Lower lobe of right lung (tissue), 2 donors: ENCODE measurements around the gene SDK1. TPM values are rescaled to one million over a fixed set of nuclear protein-coding genes. Genes with fewer than 3 reads are reported as not detected.

Source experiments
- ATAC-seq, 2 donors: fragments of 200-7000 bp; cut with Tn5 transposase; one replicate each; pipeline ENCODE4 v1.9.1; 2020 to 2022; ENCODE audit warnings: mild to moderate bottlenecking in 2 of 2, moderate library complexity in 2 of 2
- DNase-seq: peaks from one replicate; pipeline ENCODE4 v3.0.0-alpha.2; 2020
- H3K27ac ChIP-seq: fragments of 200-600 bp; one replicate; pipeline ENCODE4 v1.8.0; 2022
- H3K27me3 ChIP-seq: fragments of 200-600 bp; one replicate; pipeline ENCODE4 v1.8.0; 2022; ENCODE audit warnings: low read depth
- H3K36me3 ChIP-seq: fragments of 200-600 bp; one replicate; pipeline ENCODE4 v1.8.0; 2022; ENCODE audit warnings: mild to moderate bottlenecking
- H3K4me1 ChIP-seq: fragments of 200-600 bp; one replicate; pipeline ENCODE4 v1.8.0; 2022
- H3K4me3 ChIP-seq: fragments of 200-600 bp; one replicate; pipeline ENCODE4 v1.8.0; 2022; ENCODE audit warnings: mild to moderate bottlenecking
- H3K9me3 ChIP-seq: fragments of 200-600 bp; one replicate; pipeline ENCODE4 v1.8.0; 2022
- intact Hi-C: fragments of 100-400 bp; cut with DNase I; formaldehyde crosslinking; loops from one replicate; pipeline ENCODE4 v1.11.0; 2022
- total RNA-seq: library from RNA; stranded (reverse); fragmentation: NEBNext Ultra II Directional; extraction: Animal tissue kit (Norgen Biotek cat#: 25700); gene quantifications from one replicate; pipeline ENCODE4 v1.2.1, GENCODE V29; 2021
- TF ChIP-seq, protein P1 (sequence below): fragments of 200-600 bp; IDR thresholded peaks from one replicate; pipeline ENCODE4 v1.8.0; 2022; ENCODE audit warnings: antibody characterized with exemption, mild to moderate bottlenecking
- donor health status: DM: no; HTN: yes; CAD: no; lungs with severe emphysema.

SDK1 gene
- total RNA-seq, 1 donor from 2014 or later: 10.0 TPM

DNA sequence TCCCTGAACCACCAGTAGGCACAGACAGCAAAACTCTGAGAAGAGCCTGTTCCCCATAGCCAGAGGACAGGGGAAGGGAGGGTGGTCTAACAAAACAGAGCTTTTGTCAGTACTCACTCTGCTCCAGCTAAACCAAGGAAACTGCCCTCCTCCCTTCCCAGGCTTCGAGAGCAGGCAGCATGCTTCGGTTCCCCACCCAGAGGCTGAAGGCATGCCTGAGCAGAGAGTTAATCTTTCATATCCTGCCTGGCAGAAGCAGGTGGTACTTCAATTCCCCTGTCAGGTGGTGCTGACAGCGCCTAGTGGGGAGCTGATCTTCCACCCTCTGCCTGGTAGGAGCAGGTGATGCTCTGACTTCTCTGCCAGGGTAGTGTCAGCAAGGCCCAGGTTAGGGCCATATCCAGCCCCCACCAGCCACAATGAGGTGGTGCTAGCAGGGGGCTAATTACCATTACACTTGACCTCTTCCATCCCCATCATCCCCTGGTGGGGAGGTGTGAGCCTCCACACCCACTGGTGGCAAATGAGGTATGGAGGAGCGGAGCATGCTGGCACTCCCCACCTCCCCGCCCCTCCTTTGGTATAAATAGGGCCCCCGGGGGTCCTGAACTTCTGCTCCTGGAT is 35.1 kb downstream of the SDK1 start:
- Histone ChIP-seq H3K4me3 (no peak overlapping the region), H3K27me3 (no peaks in the 10 kb centered on the region), H3K36me3 (no peaks in the 10 kb centered on the region), H3K4me1 (no peaks in the 10 kb centered on the region), H3K9me3 (no peaks in the 10 kb centered on the region), H3K27ac (no peak overlapping the region)
- intact Hi-C loops: no loop called here
- DNase-seq: no peak
- no peak for ATAC-seq
- TF ChIP-seq, protein P1, sequence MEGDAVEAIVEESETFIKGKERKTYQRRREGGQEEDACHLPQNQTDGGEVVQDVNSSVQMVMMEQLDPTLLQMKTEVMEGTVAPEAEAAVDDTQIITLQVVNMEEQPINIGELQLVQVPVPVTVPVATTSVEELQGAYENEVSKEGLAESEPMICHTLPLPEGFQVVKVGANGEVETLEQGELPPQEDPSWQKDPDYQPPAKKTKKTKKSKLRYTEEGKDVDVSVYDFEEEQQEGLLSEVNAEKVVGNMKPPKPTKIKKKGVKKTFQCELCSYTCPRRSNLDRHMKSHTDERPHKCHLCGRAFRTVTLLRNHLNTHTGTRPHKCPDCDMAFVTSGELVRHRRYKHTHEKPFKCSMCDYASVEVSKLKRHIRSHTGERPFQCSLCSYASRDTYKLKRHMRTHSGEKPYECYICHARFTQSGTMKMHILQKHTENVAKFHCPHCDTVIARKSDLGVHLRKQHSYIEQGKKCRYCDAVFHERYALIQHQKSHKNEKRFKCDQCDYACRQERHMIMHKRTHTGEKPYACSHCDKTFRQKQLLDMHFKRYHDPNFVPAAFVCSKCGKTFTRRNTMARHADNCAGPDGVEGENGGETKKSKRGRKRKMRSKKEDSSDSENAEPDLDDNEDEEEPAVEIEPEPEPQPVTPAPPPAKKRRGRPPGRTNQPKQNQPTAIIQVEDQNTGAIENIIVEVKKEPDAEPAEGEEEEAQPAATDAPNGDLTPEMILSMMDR: no peak

DNA sequence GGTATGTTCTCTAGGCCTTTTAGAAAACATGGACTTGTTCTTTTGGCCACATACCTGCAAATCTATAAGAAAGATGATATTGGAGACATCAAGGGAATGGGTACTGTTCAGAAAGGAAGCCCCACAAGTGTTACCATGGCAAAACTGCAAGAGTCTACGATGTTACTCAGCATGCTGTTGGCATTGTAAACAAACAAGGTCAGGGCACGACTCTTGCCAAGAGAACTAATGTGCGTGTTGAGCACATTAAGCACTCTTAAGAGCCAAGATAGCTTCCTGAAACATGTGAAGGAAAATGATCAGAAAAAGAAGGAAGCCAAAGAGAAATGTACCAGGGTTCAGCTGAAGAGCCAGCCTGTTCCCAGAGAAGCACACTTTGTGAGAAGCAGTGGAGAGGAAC is 37.1 kb downstream of the SDK1 start:
- intact Hi-C loops: no loop called here
- ATAC-seq (peak in 1 of 2 donors; percentile 48), DNase-seq (no peak)
- Histone ChIP-seq H3K4me1 (no peaks in the 10 kb centered on the region), H3K36me3 (no peaks in the 10 kb centered on the region), H3K27me3 (no peaks in the 10 kb centered on the region), H3K9me3 (no peaks in the 10 kb centered on the region), H3K4me3 (no peak overlapping the region), H3K27ac (no peak overlapping the region)
- TF ChIP-seq, protein P1: no peak

DNA sequence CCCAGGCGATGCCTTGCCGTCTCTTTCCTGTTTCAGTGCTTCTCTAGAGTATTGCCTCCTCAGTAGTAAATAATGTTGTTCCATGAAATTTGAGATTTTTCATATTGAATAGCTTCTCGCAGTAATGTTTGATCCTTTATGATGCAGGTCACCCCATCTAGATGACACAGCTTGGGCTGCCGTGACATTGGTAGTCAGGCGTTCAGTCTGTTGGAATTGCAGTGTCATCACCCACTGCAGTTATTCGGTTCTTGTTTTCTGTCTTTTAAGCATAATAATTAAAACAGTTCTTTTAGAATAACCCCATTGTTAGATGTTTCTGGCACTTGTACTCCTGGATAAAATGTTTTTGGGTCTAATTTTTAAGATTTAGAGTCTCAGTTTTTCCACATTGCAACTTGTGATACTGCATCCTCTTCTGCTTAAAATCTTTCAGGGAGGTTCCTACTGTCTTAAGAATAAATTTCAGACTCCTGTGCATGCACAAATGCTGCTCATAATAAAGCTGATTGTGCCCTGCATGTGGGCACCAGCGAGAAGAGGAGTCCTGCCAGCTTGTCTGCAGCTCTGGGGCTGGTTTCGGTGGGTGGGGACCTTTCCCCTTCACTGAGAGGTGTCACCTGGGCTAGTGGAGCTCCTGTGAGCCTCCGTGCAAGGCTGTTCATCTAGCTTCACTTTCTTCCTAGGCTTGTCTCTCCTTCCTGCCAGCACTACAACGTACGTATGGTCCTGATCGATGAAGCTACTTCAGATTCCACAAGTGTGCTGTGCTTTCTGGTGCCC is 44.8 kb downstream of the SDK1 start:
- ATAC-seq: no peak
- no peak overlapping the region for H3K4me3 ChIP-seq
- H3K9me3 ChIP-seq: no peaks in the 10 kb centered on the region
- intact Hi-C loops: no loop called here
- DNase-seq: no peak
- TF ChIP-seq, protein P1: no peak
- H3K27me3 ChIP-seq: no peaks in the 10 kb centered on the region
- no peak overlapping the region for H3K27ac ChIP-seq
- no peaks in the 10 kb centered on the region for H3K4me1 ChIP-seq
- H3K36me3 ChIP-seq: no peaks in the 10 kb centered on the region

DNA sequence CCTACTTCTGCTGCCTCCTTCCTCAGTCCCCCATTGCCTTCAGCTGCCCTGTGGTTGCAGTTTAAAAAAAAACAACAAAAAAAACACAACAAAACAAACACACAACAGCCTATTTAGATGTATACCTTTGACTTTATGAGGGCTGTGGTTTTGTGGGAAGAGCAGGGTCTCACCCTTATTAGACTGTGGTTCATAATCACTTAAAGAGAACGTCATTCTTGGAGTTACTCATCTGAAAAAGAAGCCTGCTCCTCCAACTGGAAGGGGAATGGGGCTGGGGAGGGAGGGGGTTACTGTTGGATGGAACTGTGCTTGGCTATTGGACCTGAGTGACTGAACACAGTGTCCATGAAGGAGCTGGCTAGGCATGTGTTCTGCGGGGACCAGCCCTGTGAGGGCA is 48.1 kb downstream of the SDK1 start:
- no peak overlapping the region for H3K4me3 ChIP-seq
- H3K36me3 ChIP-seq: no peaks in the 10 kb centered on the region
- TF ChIP-seq, protein P1: no peak
- DNase-seq: no peak
- intact Hi-C loops: no loop called here
- no peak overlapping the region for H3K27ac ChIP-seq
- H3K4me1 ChIP-seq: no peaks in the 10 kb centered on the region
- no peaks in the 10 kb centered on the region for H3K27me3 ChIP-seq
- H3K9me3 ChIP-seq: no peaks in the 10 kb centered on the region
- no peak for ATAC-seq

DNA sequence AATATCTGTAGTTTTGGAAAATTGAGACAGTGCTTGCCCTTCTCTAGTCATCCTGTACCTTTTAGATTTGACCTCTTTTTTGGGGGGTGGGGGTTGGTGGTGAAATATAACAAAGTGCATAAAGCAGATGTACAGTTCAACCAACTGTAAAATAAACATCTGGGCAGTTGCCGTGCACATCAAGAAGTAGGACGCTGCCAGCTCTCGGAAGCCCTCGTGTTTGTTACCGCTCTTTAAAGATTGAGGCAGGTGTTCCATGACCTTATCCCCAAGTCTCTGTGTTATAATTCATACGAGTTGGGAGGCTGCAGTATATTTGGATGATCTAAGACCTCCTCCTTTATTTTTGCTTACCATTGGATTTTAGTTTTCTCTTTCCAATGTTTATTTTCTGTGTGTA is 55.1 kb downstream of the SDK1 start:
- no peaks in the 10 kb centered on the region for H3K27me3 ChIP-seq
- no peaks in the 10 kb centered on the region for H3K9me3 ChIP-seq
- DNase-seq (no peak), ATAC-seq (no peak)
- TF ChIP-seq, protein P1: no peak
- no peaks in the 10 kb centered on the region for H3K36me3 ChIP-seq
- intact Hi-C loops: no loop called here
- H3K4me1 ChIP-seq: no peaks in the 10 kb centered on the region
- H3K4me3 ChIP-seq: no peak overlapping the region
- no peak overlapping the region for H3K27ac ChIP-seq
